Ishikawa (cell line): ENCODE results near the gene CDK11B.

ENCODE experiments used
- CEBPB ChIP-seq: IDR thresholded peaks from 2 replicates; pipeline ENCODE4 v1.6.1; 2012
- CREB1 ChIP-seq: IDR thresholded peaks from 2 replicates; pipeline ENCODE4 v1.6.1; 2012; ENCODE audit warnings: low read depth
- EGR1 ChIP-seq: IDR thresholded peaks from 2 replicates; pipeline ENCODE4 v1.6.1; 2012
- EP300 ChIP-seq: IDR thresholded peaks from 2 replicates; pipeline ENCODE4 v1.6.1; 2012; ENCODE audit warnings: borderline replicate concordance
- FOXM1 ChIP-seq: IDR thresholded peaks from 2 replicates; pipeline ENCODE4 v1.6.1; 2012; ENCODE audit warnings: low read depth, borderline replicate concordance
- MAX ChIP-seq: IDR thresholded peaks from 2 replicates; pipeline ENCODE4 v1.6.1; 2012
- NFIC ChIP-seq: IDR thresholded peaks from 2 replicates; pipeline ENCODE4 v1.6.1; 2012
- RAD21 ChIP-seq: IDR thresholded peaks from 2 replicates; pipeline ENCODE4 v1.6.1; 2012; ENCODE audit warnings: low read depth
- REST ChIP-seq: IDR thresholded peaks from 2 replicates; pipeline ENCODE4 v1.6.1; 2012; ENCODE audit warnings: low read depth, mild to moderate bottlenecking
- TAF1 ChIP-seq: IDR thresholded peaks from 2 replicates; pipeline ENCODE4 v1.6.1; 2012; ENCODE audit warnings: low read depth, mild to moderate bottlenecking
- TCF12 ChIP-seq: IDR thresholded peaks from 2 replicates; pipeline ENCODE4 v1.6.1; 2012; ENCODE audit warnings: low read depth
- TEAD4 ChIP-seq: IDR thresholded peaks from 2 replicates; pipeline ENCODE4 v1.6.1; 2012
- USF1 ChIP-seq: IDR thresholded peaks from 2 replicates; pipeline ENCODE4 v1.6.1; 2012
- YY1 ChIP-seq: IDR thresholded peaks from 2 replicates; pipeline ENCODE4 v1.6.1; 2012; ENCODE audit warnings: low read depth
- ZBTB7A ChIP-seq: IDR thresholded peaks from 2 replicates; pipeline ENCODE4 v1.6.1; 2012; ENCODE audit warnings: low read depth

The CDK11B gene

GRCh38 chr1:1599030-1599934 is 59.5 kb downstream of the CDK11B start:
- TF ChIP-seq MAX (peak; percentile 98), USF1 (no peak), RAD21 (no peak), FOXM1 (no peak), REST (no peak), NFIC (no peak; the same call in 1 of the 2 replicates), TAF1 (0 out of 2 replicates have a peak, but pooled peaks have one; percentile 29), CEBPB (no peak), CREB1 (no peak), TCF12 (peak; percentile 31; the same call in 1 of the 2 replicates), ZBTB7A (no peak; the same call in 1 of the 2 replicates), YY1 (no peak), TEAD4 (peak; percentile 36; the same call in 1 of the 2 replicates), EP300 (no peak), EGR1 (no peak)

GRCh38 chr1:1598720-1599029 is 60.1 kb downstream of the CDK11B start:
- TF ChIP-seq MAX (no peak), CEBPB (no peak), YY1 (no peak), NFIC (no peak), ZBTB7A (no peak), EP300 (no peak), CREB1 (no peak), RAD21 (no peak), TAF1 (no peak), TCF12 (no peak), REST (no peak)

GRCh38 chr1:1598051-1598719 is 60.6 kb downstream of the CDK11B start:
- TF ChIP-seq TCF12 (no peak), EGR1 (no peak), ZBTB7A (no peak), MAX (no peak), CREB1 (no peak), USF1 (no peak), YY1 (no peak), CEBPB (no peak), RAD21 (no peak), REST (no peak), TEAD4 (no peak)

GRCh38 chr1:1597275-1597930 is 61.4 kb downstream of the CDK11B start:
- TF ChIP-seq RAD21 (peak; percentile 6; the same call in 1 of the 2 replicates), EP300 (no peak), CREB1 (no peak), CEBPB (no peak)
